ENCODE results near the gene ALDH7A1. TPM values are rescaled to one million over a fixed set of nuclear protein-coding genes. Genes with fewer than 3 reads are reported as not detected.
A peak's percentile ranks its signal among the peaks of the same experiment; 100 is the strongest.

The ALDH7A1 gene
- total RNA-seq, 2 experiments from 2014 or later = 1.6 to 2.1 TPM

DNA sequence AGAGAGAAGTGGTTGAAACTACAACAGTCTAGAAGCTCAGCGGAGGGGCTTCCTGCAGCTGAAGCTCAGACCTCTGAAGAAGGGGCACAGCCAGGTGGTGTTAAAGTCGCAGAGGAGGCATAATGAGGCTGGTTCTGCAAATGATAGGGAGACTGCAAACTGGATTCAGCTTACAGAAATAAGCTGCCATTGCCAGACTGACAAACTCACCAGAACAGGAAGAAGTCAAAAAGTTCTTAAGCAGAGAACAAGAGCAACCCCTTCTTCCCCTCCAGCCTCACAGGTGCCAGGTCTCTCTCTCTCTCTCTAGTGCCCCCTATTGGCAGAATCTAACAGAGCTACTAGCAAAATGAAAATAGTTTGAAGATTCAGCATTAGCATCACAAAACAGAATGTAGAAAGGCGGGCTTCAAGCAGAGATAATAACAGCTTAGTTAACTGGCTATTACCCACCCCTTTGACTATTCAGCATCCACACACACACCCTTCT, 95.1 kb downstream of the ALDH7A1 start:
- DNase-seq (peak in 8 of 14 experiments; percentile 8 to 77 (median 36)), ATAC-seq (ENCODE audit: poor library complexity) (peak; percentile 79)
- Mint-ChIP-seq H3K9me3 (no peaks in the 10 kb centered on the region), H3K4me1 (ENCODE audit: low read depth) (peaks cover 45% of the 10 kb centered on the region), H3K4me3 (peak overlapping the region; percentile 11), H3K27me3 (no peaks in the 10 kb centered on the region), H3K27ac (peak overlapping the region; percentile 82), H3K36me3 (ENCODE audit: low read depth) (peaks cover 4% of the 10 kb centered on the region)
- Histone ChIP-seq H3K27me3 (ENCODE audit: control insufficient read depth in 1 of 2, insufficient read depth in 2 of 2, low read length in 2 of 2) (no peaks in the 10 kb centered on the region), H3K4me3 (ENCODE audit: low read length) (no peak overlapping the region), H3K27ac (ENCODE audit: low read depth in 1 of 2, low read length in 2 of 2) (no peak overlapping the region), H3K4me1 (ENCODE audit: insufficient read depth, low read length) (peaks cover 10% of the 10 kb centered on the region), H3K36me3 (ENCODE audit: insufficient read depth, low read length) (no peaks in the 10 kb centered on the region), H3K9me3 (ENCODE audit: control insufficient read depth in 1 of 2, insufficient read depth in 1 of 2, low read length in 2 of 2) (no peaks in the 10 kb centered on the region)
- ChIA-PET POLR2A (interaction anchor here (0.7 to 1.8 kb wide), 10 partner anchors 9 to 277 kb away, joined by 3 to 14 read pairs (median 4); partner anchors contain the start of genes GRAMD2B and LMNB1), CTCF (interaction anchor here (0.5 to 1.6 kb wide), 18 partner anchors 9 to 235 kb away, joined by 3 to 12 read pairs (median 5); no protein-coding TSS in a partner anchor)
- TF ChIP-seq, protein P1, sequence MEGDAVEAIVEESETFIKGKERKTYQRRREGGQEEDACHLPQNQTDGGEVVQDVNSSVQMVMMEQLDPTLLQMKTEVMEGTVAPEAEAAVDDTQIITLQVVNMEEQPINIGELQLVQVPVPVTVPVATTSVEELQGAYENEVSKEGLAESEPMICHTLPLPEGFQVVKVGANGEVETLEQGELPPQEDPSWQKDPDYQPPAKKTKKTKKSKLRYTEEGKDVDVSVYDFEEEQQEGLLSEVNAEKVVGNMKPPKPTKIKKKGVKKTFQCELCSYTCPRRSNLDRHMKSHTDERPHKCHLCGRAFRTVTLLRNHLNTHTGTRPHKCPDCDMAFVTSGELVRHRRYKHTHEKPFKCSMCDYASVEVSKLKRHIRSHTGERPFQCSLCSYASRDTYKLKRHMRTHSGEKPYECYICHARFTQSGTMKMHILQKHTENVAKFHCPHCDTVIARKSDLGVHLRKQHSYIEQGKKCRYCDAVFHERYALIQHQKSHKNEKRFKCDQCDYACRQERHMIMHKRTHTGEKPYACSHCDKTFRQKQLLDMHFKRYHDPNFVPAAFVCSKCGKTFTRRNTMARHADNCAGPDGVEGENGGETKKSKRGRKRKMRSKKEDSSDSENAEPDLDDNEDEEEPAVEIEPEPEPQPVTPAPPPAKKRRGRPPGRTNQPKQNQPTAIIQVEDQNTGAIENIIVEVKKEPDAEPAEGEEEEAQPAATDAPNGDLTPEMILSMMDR (IDR thresholded peaks at IDR 0.05) = peak; percentile 68
- intact Hi-C loops (cut with DNase I, micrococcal nuclease) = loop anchor here (1.0 to 5.0 kb wide), 6 partner anchors 38 to 146 kb away; partner anchors contain the start of gene GRAMD2B (in 2 of the 2)

- ChIA-PET CTCF (interaction anchor here (0.8 to 1.6 kb wide), 8 partner anchors 9 to 161 kb away, joined by 3 to 12 read pairs (median 6); no protein-coding TSS in a partner anchor), POLR2A (interaction anchor here (1.0 to 1.8 kb wide), 7 partner anchors 10 to 278 kb away, joined by 3 to 14 read pairs (median 5); partner anchors contain the start of genes GRAMD2B and LMNB1)
- no peaks in the 10 kb centered on the region for H3K36me3 ChIP-seq (ENCODE audit: insufficient read depth, low read length)
- Mint-ChIP-seq H3K27ac (peak overlapping the region; percentile 82), H3K36me3 (ENCODE audit: low read depth) (peaks cover 4% of the 10 kb centered on the region), H3K9me3 (no peaks in the 10 kb centered on the region), H3K4me3 (no peak overlapping the region), H3K4me1 (ENCODE audit: low read depth) (peaks cover 42% of the 10 kb centered on the region), H3K27me3 (no peaks in the 10 kb centered on the region)
- H3K4me3 ChIP-seq (ENCODE audit: low read length) = no peak overlapping the region
- H3K27ac ChIP-seq (ENCODE audit: low read depth in 1 of 2, low read length in 2 of 2) = no peak overlapping the region
- DNase-seq (no peak), ATAC-seq (ENCODE audit: poor library complexity) (no peak)
- no peaks in the 10 kb centered on the region for H3K9me3 ChIP-seq (ENCODE audit: control insufficient read depth in 1 of 2, insufficient read depth in 1 of 2, low read length in 2 of 2)
- H3K4me1 ChIP-seq (ENCODE audit: insufficient read depth, low read length) = peaks cover 10% of the 10 kb centered on the region
- TF ChIP-seq, protein P1 (IDR thresholded peaks at IDR 0.05) = no peak
- intact Hi-C loops (cut with DNase I, micrococcal nuclease) = loop anchor here (5.0 kb wide), 3 partner anchors 37 to 77 kb away; partner anchors contain the start of gene GRAMD2B (in 1 of the 2)
- H3K27me3 ChIP-seq (ENCODE audit: control insufficient read depth in 1 of 2, insufficient read depth in 2 of 2, low read length in 2 of 2) = no peaks in the 10 kb centered on the region
Measured at GRCh38 chr5:126499278-126499677, 95.7 kb downstream of the ALDH7A1 start.

- no peaks in the 10 kb centered on the region for H3K9me3 Mint-ChIP-seq
- ChIA-PET CTCF (no interaction called here), POLR2A (no interaction called here)
- no peak overlapping the region for H3K4me3 Mint-ChIP-seq
- TF ChIP-seq, protein P1 (IDR thresholded peaks at IDR 0.05) = no peak
- H3K4me3 ChIP-seq (ENCODE audit: low read length) = no peak overlapping the region
- H3K4me1 Mint-ChIP-seq (ENCODE audit: low read depth) = peaks cover 32% of the 10 kb centered on the region
- H3K27ac Mint-ChIP-seq = no peak overlapping the region
- H3K9me3 ChIP-seq (ENCODE audit: control insufficient read depth in 1 of 2, insufficient read depth in 1 of 2, low read length in 2 of 2) = no peaks in the 10 kb centered on the region
- DNase-seq (no peak), ATAC-seq (ENCODE audit: poor library complexity) (no peak)
- no peaks in the 10 kb centered on the region for H3K36me3 ChIP-seq (ENCODE audit: insufficient read depth, low read length)
- peaks cover 10% of the 10 kb centered on the region for H3K4me1 ChIP-seq (ENCODE audit: insufficient read depth, low read length)
- no peak overlapping the region for H3K27ac ChIP-seq (ENCODE audit: low read depth in 1 of 2, low read length in 2 of 2)
- H3K27me3 Mint-ChIP-seq = no peaks in the 10 kb centered on the region
- intact Hi-C loops (cut with DNase I, micrococcal nuclease) = loop anchor here (5.0 kb wide), 3 partner anchors 35 to 75 kb away; partner anchors contain the start of gene GRAMD2B (in 1 of the 2)
- peaks cover 4% of the 10 kb centered on the region for H3K36me3 Mint-ChIP-seq (ENCODE audit: low read depth)
- no peaks in the 10 kb centered on the region for H3K27me3 ChIP-seq (ENCODE audit: control insufficient read depth in 1 of 2, insufficient read depth in 2 of 2, low read length in 2 of 2)
Measured at GRCh38 chr5:126497506-126497905, 97.5 kb downstream of the ALDH7A1 start.
